Stomach (tissue), 4 donors: Measurements from ENCODE around the gene MAGI1.

ENCODE experiments used
- EP300 ChIP-seq: sonication (generic); formaldehyde crosslinking; IDR thresholded peaks from one replicate; pipeline ENCODE4 v1.6.1; 2017; ENCODE audit warnings: antibody characterized with exemption
- POLR2A ChIP-seq, 4 donors: fragments of 450-650 bp; IDR thresholded peaks; one replicate each; pipeline ENCODE4 v1.6.1; 2016; ENCODE audit warnings: antibody characterized with exemption in 4 of 4, control low read depth in 2 of 4, mild to moderate bottlenecking in 1 of 4, moderate library complexity in 1 of 4
- POLR2AphosphoS5 ChIP-seq, 3 donors: sonication (generic); formaldehyde crosslinking; IDR thresholded peaks; one replicate each; pipeline ENCODE4 v1.6.1; 2016; ENCODE audit warnings: antibody characterized with exemption in 3 of 3
- TF ChIP-seq, protein P1 (sequence below), 7 experiments: fragments of 450-650 bp in 4 of 7; fragments of 200-600 bp in 3 of 7; sonication (generic) in 3 of 7; IDR thresholded peaks; one replicate each; pipeline ENCODE4 v1.5.1; 2016 to 2019; ENCODE audit warnings: antibody characterized with exemption in 7 of 7, control low read depth in 2 of 7, mild to moderate bottlenecking in 1 of 7

DNA sequence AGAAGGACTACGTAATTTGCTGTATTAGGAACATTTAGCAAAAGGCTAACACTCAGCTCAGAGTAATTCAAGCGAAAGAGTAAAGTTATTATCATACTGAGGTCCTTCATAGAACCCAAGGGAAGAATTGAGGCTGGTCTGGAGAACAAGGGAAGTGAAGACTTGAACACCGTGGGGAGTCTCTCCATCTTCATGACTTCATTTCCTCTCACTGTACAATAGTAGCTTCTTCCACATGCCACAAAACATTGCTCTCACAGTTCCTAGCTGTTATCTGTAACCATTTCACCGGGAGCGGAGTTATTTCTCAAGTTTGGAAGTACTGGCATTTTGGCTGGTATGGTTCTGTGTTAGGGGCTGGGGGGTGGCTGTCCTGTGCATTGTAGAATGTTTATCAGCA lies 69.7 kb downstream of the MAGI1 start:
- TF ChIP-seq POLR2A (IDR thresholded peaks at IDR 0.05) (no peak), POLR2AphosphoS5 (IDR thresholded peaks at IDR 0.05) (no peak), EP300 (no peak)
- TF ChIP-seq, protein P1, sequence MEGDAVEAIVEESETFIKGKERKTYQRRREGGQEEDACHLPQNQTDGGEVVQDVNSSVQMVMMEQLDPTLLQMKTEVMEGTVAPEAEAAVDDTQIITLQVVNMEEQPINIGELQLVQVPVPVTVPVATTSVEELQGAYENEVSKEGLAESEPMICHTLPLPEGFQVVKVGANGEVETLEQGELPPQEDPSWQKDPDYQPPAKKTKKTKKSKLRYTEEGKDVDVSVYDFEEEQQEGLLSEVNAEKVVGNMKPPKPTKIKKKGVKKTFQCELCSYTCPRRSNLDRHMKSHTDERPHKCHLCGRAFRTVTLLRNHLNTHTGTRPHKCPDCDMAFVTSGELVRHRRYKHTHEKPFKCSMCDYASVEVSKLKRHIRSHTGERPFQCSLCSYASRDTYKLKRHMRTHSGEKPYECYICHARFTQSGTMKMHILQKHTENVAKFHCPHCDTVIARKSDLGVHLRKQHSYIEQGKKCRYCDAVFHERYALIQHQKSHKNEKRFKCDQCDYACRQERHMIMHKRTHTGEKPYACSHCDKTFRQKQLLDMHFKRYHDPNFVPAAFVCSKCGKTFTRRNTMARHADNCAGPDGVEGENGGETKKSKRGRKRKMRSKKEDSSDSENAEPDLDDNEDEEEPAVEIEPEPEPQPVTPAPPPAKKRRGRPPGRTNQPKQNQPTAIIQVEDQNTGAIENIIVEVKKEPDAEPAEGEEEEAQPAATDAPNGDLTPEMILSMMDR (IDR thresholded peaks at IDR 0.05): no peak
